Stimulated activated CD8-positive, alpha-beta memory T cell treated with anti-CD3 and anti-CD28 coated beads, Interleukin-12 subunit alpha, Interleukin-12 subunit beta, amount 100 ng/mL, for 4 hours (primary cell): ENCODE results near the gene ATR.
"Not testable (repeated sequence)": the region's sequence is repeated elsewhere in the genome, so short reads cannot be mapped to it uniquely, and the experiment has no call there.

Source experiments
- DNase-seq: peaks from one replicate; pipeline ENCODE4 v3.0.0-alpha.2; 2020; ENCODE audit warnings: low read depth

The ATR gene

GRCh38 chr3:142578329-142579223 is at the start of gene ATR:
Gene ATR (minus strand): TSS chr3:142578733. CDS start chr3:142578704, 29 bp downstream.
- peak; percentile 93 for DNase-seq

DNA sequence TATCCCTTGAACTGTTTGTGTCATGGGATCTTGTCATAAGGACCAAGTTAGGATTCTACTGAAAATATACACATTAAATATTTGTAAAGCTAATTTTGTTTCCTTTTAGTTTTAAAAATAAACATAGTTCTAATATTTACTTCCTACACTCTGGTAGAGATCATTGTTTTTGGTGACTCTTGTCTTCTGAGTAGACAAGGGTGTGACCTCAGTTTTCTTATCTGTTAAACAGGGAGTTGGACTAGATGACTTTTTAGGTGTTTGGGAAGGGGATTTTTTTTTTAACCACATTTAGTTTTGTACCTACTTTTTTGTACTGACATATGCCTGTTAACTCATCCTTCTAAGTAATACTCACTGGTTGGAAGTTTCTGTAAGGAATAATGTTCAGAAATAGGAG is 48.4 kb upstream of the ATR start:
- DNase-seq: no peak

DNA sequence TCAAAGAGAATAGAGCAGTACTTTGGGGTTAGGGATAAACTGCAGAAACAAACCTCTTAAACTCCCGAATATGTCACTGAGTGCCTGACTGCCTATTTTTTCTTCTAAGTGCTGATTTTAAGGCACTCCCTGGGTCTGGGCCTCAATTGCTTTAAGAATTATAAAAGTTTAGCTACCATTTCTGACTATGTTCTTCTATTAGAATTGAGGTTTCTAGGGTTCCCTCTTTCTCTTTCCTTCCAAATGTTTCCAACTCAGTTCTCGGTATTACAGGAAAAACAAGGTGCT is 46.6 kb upstream of the ATR start:
- no peak for DNase-seq

DNA sequence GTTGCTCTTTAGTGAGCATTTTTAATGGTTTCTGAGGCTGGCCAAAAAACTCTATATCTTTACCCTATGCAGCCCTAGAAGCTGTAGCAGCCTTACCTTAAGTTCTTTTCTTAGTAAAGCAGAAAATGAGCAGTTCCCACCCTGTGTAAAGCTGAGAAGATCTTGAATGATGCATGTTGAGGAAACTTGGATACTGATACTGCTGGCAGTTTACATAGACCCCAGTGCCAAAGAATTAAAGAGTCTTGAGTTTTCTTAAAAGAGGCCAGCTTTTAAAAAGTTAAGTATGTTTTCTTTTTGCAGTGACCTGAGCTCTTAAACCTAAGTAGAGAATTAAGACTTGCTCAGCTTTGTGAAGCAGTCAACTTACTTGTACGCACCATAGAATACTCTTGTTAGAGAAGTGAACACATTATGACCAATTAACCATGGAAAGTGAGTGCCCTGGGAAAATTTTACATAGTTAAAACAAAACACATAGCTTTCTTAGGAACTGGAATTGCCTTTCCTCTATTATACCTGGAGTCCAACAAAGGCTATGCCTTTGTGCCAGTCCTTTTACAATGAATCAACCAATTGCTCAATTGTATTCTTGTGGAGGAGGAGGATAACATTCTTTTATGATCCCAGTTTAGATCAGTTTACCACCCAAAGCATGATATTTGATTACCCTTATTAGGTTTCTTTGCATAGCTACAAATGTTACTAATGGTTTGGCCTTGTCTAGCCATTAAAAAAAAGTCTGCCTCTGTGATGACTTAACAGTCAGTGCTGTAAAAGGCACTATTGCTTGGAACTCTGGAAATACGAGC is 46.0 kb upstream of the ATR start:
- DNase-seq: no peak

- DNase-seq: no peak
These were observed 44.7 kb upstream of the ATR start for GRCh38 chr3:142623194-142623593.

- DNase-seq: no peak
These were observed 43.9 kb upstream of the ATR start for GRCh38 chr3:142622405-142622804.

DNA sequence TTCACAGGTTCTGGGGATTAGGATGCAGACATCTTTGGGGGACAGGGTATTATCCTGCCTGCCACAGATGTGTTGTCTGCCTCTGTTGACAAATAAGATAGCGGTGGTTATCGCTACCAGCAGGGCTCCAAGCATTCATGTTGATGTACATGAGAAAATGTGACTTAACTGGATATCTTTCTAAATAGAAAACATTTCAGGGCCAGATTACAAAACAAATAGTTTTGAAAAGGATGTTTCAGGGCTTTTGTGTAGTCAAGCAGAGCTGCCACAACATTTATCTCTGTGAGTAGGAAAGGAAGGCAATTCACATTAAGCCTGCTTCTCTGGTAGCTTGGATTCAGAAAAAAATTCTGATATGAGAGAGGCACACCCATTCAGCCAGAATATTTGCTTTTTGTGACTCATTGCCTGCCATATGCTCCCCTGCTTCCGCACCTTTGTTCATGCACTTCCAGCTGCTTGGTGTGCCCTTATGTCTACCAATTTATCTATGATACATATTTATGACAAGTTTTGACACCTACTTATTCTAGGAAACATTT is 40.5 kb upstream of the ATR start:
- DNase-seq: no peak

DNA sequence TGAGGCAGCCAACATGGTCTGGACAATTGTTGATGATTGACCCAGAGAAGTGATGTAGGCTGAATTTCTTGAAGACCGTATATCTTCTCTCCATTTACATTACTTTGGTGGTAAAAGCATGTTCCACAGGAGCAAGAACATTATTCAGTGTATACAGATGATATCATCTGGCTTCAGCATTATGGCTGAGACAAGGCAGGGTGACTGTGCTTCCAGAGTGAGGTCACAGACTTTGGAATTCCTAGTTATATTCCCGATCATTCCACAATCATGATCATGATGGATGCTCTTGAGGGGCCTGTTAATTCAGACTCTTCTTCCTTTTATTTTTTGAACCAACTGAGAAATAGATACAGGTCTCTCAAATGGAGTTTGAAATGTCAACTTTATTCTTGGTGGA is 36.6 kb upstream of the ATR start:
- no peak for DNase-seq

DNA sequence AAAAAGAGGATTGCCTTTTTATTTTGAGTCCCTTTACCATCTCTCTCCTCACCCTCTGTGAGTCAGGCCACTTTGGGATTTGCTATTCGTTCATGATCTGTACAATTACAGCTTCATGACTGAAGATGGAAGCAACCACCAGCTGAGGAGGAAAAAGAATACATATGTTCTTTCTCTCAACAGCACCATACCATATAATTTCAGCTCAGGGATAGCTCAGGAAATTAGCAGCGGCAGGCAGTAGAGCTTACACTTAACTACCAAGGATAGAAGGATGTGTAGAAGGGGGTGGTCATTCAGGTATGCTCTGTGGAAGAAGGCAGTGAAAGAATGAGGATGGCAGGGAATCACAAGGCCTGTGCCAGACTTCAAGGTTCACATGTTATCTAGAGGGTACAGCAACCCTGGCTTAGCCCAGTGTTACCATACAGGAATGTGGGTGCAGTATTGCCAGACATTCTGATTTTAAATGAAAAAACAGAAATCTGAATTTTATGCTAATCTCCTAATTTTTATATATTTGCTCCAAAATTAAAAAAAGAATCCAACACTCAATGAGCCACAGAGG is 35.6 kb upstream of the ATR start:
- DNase-seq: no peak

GRCh38 chr3:142613491-142613890 is 35.0 kb upstream of the ATR start:
- DNase-seq: no peak

GRCh38 chr3:142611206-142611605 is 32.7 kb upstream of the ATR start:
- DNase-seq: no peak

GRCh38 chr3:142609136-142609535 is 30.6 kb upstream of the ATR start:
- no peak for DNase-seq

DNA sequence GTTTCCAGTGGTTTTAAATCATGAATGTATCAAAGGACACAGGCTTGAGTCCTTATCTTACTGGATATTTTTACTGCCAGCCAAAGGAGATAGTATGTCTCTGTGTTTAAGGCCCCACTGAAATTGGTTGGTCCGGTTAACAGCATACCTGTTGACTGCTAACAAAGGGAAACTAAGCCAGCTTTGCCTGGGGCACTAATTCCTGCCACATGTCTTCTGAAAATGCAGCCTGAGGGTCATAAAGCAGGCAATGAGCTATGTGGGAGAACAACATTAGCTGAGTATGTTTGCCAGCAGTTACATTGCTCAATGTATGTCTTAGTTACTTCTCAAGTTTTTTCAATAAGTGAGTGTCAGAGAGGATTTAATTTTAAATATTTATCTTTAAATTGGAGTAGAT is 30.1 kb upstream of the ATR start:
- no peak for DNase-seq

DNA sequence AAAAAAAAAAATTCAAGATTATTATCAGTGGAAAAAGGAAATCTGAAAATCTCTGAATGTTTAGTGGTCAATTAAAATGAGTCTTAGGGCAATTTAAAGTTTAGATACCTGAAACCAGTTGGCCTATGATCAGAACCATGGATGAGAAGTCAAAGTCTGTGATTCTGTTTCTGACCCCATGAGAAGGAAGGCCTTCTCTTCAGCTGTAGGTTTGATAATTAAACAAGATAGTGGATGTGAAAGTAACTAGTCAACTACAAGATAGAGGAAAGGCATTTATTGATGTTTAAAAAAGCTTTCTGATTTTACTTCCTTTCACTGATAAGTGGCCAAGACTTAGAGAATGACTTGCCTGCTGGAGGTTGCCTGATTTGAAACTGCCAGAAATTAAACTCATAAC is 26.4 kb upstream of the ATR start:
- no peak for DNase-seq

DNA sequence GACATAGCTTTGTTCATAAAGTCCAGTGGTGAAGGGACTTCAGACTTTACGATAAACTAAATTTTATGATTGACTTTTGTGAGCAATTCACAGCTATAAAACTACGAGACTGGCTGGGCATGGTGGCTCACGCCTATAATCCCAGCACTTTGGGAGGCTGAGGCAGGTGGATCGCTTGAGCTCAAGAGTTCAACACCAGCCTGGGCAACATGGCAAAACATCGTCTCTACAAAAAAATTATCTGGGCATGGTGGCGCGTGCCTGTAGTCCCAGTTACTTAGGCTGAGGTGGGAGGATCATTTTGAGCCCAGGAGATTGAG is 24.8 kb upstream of the ATR start:
- DNase-seq: not testable (repeated sequence)

- no peak for DNase-seq
These were observed 24.3 kb upstream of the ATR start for GRCh38 chr3:142602619-142603385.

GRCh38 chr3:142601713-142602112 is 23.2 kb upstream of the ATR start:
- DNase-seq: no peak

DNA sequence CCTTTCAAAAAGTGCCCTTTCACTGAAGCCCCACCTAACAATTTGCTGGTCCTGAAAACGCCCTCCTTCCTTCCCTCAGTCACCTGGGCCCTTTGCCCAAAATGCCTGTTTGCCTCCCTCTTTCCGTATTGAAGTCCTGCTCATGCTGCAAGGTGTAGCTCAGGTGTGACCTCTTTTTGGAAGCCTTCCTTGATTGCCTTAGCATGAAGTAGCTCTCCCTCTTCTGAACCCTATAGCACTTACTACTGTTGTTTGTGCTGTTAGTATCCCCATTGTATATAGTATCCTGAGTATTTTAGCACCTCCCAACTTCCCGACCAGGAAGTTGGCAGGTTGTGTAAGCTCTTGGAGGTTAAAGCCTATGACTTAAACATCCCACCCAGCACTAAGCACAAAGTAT is 19.4 kb upstream of the ATR start:
- no peak for DNase-seq

GRCh38 chr3:142596726-142597088 is 18.2 kb upstream of the ATR start:
- no peak for DNase-seq

DNA sequence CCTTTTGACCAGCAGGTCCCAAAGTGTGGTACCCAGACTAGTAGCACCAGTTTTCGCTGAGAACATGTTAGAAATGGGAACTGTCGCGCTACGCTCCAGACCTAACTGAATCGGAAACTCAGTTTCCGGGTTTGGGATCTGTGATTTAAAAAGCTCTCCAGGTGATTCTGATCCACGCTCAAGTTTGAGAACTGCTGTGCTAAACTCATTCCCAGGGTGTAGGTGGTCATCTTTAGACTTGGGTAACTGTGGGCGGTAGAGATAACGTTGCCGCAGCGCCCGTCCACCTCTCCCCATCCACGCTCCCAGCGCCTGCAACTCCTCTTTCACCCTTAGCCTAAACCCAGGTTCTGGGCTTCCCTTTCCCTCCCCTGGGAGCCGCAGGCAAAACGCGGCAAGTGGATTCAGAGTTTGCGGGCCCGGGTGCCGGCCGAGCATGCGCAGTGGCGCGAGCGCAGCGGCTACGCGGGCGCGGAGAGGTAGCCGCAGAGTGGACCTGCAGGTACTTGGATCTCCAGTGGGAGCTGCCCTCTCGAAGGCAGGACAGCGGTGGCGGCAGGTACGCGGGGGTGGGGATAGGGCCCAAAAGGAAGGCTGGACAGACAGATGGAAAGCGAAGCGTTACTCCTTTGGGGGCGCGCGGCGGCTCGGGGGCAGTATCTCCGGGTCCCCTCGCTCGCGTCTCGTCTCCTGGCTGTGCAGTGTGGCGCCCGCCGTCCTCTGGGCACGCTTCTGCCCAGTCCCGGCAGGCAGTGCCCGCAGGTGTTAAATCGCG is 17.6 kb upstream of the ATR start, which contains the start of gene PLS1:
Gene PLS1 (plus strand): TSS at position 443 of the 775 bp plus-strand sequence. CDS start 67,845 bp downstream, outside the sequence.
- peak; percentile 78 for DNase-seq

- no peak for DNase-seq
These were observed 17.0 kb upstream of the ATR start for GRCh38 chr3:142595581-142595950.
